NCI-H2107 treated with DMSO at 0.1 percent for 48 hours (cell line): Measurements from ENCODE around the gene WDCP.

Experiments used
- DNase-seq: peaks from one replicate; lab custom pipeline; 2025; ENCODE audit not compliant: unreplicated experiment; lab: John Stamatoyannopoulos, UW

WDCP gene

GRCh38 chr2:24007693-24008092, 39.5 kb downstream of the WDCP start:
- no peak for DNase-seq

- DNase-seq = no peak
These were observed 52.6 kb downstream of the WDCP start for GRCh38 chr2:23994567-23994966.

GRCh38 chr2:23993736-23994269, 53.4 kb downstream of the WDCP start:
- no peak for DNase-seq

- no peak for DNase-seq
These were observed 54.3 kb downstream of the WDCP start for GRCh38 chr2:23992931-23993330.

GRCh38 chr2:23988371-23988770, 58.8 kb downstream of the WDCP start:
- DNase-seq = peak; percentile 47
